Measurements from ENCODE around the gene NRBP1. TPM values are rescaled to one million over a fixed set of nuclear protein-coding genes. Genes with fewer than 3 reads are reported as not detected.

The NRBP1 gene
- total and polyA plus RNA-seq, 2 of the 8 experiments (the other 6 are each of a cell fraction or from before 2014, with no cell fraction given) = 115 to 145 TPM

DNA sequence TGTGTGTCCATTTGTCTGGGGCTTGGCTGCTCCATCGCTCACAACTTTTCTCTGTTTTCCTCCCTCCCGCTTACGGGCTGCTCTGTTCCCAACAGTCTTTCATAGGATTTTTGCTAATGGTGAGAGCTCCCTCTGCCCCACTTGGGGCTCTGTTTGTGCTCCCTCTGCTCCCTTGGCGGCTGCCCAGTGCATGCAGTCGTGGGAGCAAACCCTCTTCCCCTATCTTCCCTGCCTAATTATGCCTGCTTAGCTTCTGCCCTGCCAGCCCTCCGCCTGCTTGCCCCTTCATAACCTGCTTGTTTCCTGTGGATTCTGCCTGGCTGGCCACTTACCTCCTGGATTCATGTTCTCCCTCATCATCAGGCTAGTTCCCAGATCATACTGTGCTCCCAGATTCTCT is 7.2 kb downstream of the NRBP1 start:
- Histone ChIP-seq H2BK12ac (ENCODE audit: low read depth, low read length) (no peak overlapping the region), H2BK5ac (ENCODE audit: low read depth, low read length) (no peak overlapping the region), H3K27ac (ENCODE audit: low read depth, low read length) (no peak overlapping the region), H2BK20ac (ENCODE audit: low read length) (no peak overlapping the region), H3K4me2 (ENCODE audit: insufficient read depth in 1 of 2, low read depth in 2 of 2, low read length in 2 of 2) (no peak overlapping the region), H4K91ac (replicated peaks; ENCODE audit: insufficient read length, low read length) (no peak overlapping the region), H4K8ac (ENCODE audit: extremely low read depth, insufficient read depth, low read length) (no peak overlapping the region; the same call in 1 of the 2 replicates), H3K36me3 (ENCODE audit: control insufficient read depth in 2 of 4, insufficient read depth in 4 of 4, low read length in 3 of 4) (peaks cover 25 to 57% (median 51%) of the 10 kb centered on the region in 4 experiments), H2AFZ (ENCODE audit: low read length) (no peak overlapping the region), H3K4ac (replicated peaks; ENCODE audit: insufficient read length, low read depth, low read length) (no peak overlapping the region), H3K79me1 (ENCODE audit: low read depth, low read length) (peaks cover 3% of the 10 kb centered on the region; the same call in 1 of the 2 replicates), H3K56ac (replicated peaks; ENCODE audit: insufficient read length, low read depth, low read length) (no peak overlapping the region), H3K18ac (ENCODE audit: extremely low read depth, low read length) (no peak overlapping the region), H3K4me1 (replicated peaks in 1 of 4; ENCODE audit: control insufficient read depth in 3 of 4, insufficient read depth in 4 of 4, low read length in 3 of 4) (no peaks in the 10 kb centered on the region), H2AK5ac (ENCODE audit: low read depth, low read length) (no peak overlapping the region), H3K79me2 (ENCODE audit: control insufficient read depth in 1 of 2, insufficient read depth in 2 of 2, low read length in 2 of 2) (peaks cover 3 to 18% of the 10 kb centered on the region in 2 experiments; a peak in 3 of 4 replicates), H4K5ac (ENCODE audit: insufficient read length, low read depth, low read length) (no peak overlapping the region), H3K27me3 (replicated peaks in 1 of 4; ENCODE audit: control insufficient read depth in 3 of 4, extremely low read depth in 1 of 4, insufficient read depth in 3 of 4, low read length in 3 of 4) (no peaks in the 10 kb centered on the region), H3K23ac (ENCODE audit: insufficient read length) (no peak overlapping the region), H3K4me3 (ENCODE audit: extremely low read depth in 1 of 4, insufficient read depth in 2 of 4, low read depth in 3 of 4, low read length in 4 of 4) (no peak overlapping the region), H2BK15ac (ENCODE audit: low read length) (no peak overlapping the region), H3K14ac (ENCODE audit: insufficient read length) (no peak overlapping the region), H4K20me1 (replicated peaks in 1 of 2; ENCODE audit: control insufficient read depth in 1 of 2, insufficient read depth in 2 of 2, low read length in 2 of 2) (peaks cover 2 to 9% of the 10 kb centered on the region in 2 experiments), H3K9ac (replicated peaks in 1 of 4; ENCODE audit: extremely low read depth in 1 of 4, low read depth in 3 of 4, low read length in 3 of 4) (no peak overlapping the region), H2BK120ac (replicated peaks; ENCODE audit: low read depth, low read length) (no peak overlapping the region), H3K9me3 (ENCODE audit: insufficient read depth in 2 of 2, low read depth in 1 of 2, low read length in 1 of 2) (no peaks in the 10 kb centered on the region), H3K23me2 (ENCODE audit: low read depth, low read length) (no peaks in the 10 kb centered on the region)
- ChIA-PET CTCF (ENCODE audit: partially characterized antibody) (interaction anchor here (1.2 kb wide), 1 partner anchor 28 kb away, joined by 4 read pairs; no protein-coding TSS in a partner anchor), POLR2A (ENCODE audit: partially characterized antibody) (no interaction called here)
- 98% methylated on average over 6 of the region's 6 CpGs; no CpG with 5 or more reads in 1 of the 2 experiments for WGBS, 2 experiments (ENCODE audit: extremely low coverage in 1 of 2, insufficient coverage in 1 of 2, insufficient read length in 1 of 2, insufficient replicate concordance in 2 of 2, low coverage in 1 of 2, low lambda C conversion rate in 2 of 2, missing lambda C conversion rate in 1 of 2)
- no peak for DNase-seq (ENCODE audit: low read depth in 1 of 2, low spot score in 2 of 2)
- FAIRE-seq = no peak
- TF ChIP-seq RXRA (IDR thresholded peaks at IDR 0.05; ENCODE audit: insufficient read depth, low read depth, low read length) = no peak

All from H1 (cell line).